Skeletal muscle tissue (tissue), 4 donors: ENCODE measurements around the gene SERPINB1. TPM values are rescaled to one million over a fixed set of nuclear protein-coding genes. Genes with fewer than 3 reads are reported as not detected.

Experiments used
- H3K27ac ChIP-seq: one replicate; pipeline ENCODE4 v1.7.0; 2013; ENCODE audit warnings: mild to moderate bottlenecking, low read depth, low read length, inconsistent platforms
- H3K27me3 ChIP-seq, 3 donors: one replicate each; pipeline ENCODE4 v1.7.0; 2013; ENCODE audit warnings: low read length in 3 of 3; ENCODE audit not compliant: control insufficient read depth in 3 of 3, insufficient read depth in 3 of 3
- H3K36me3 ChIP-seq, 3 donors: one replicate each; pipeline ENCODE4 v1.7.0; 2013; ENCODE audit warnings: low read length in 3 of 3; ENCODE audit not compliant: control insufficient read depth in 3 of 3, insufficient read depth in 3 of 3
- H3K4me1 ChIP-seq, 3 donors: one replicate each; pipeline ENCODE4 v1.7.0; 2013; ENCODE audit warnings: low read length in 3 of 3, mild to moderate bottlenecking in 3 of 3; ENCODE audit not compliant: control insufficient read depth in 3 of 3, insufficient read depth in 3 of 3
- H3K4me3 ChIP-seq, 3 donors: one replicate each; pipeline ENCODE4 v1.7.0; 2013; ENCODE audit warnings: low read length in 3 of 3
- H3K9ac ChIP-seq, 3 donors: one replicate each; pipeline ENCODE4 v1.7.0; 2013; ENCODE audit warnings: low read length in 3 of 3, mild to moderate bottlenecking in 3 of 3, moderate library complexity in 2 of 3, low read depth in 1 of 3
- H3K9me3 ChIP-seq, 3 donors: one replicate each; pipeline ENCODE4 v1.7.0; 2013; ENCODE audit warnings: low read length in 3 of 3; ENCODE audit not compliant: control insufficient read depth in 3 of 3
- total RNA-seq: library from RNA; depleted of rRNA; stranded (reverse); fragments of >200 nt; gene quantifications from one replicate; pipeline ENCODE4 v1.2.3, GENCODE V29; 2014
- donor health status: Osteomylitis.

The SERPINB1 gene
- total RNA-seq, 1 donor from 2014 or later: 11.5 TPM

GRCh38 chr6:2821554-2821953 lies 20.1 kb downstream of the SERPINB1 start:
- H3K9ac ChIP-seq: no peak overlapping the region
- peaks cover 7 to 21% (median 14%) of the 10 kb centered on the region in 3 donors for H3K4me1 ChIP-seq
- H3K9me3 ChIP-seq: no peaks in the 10 kb centered on the region
- H3K4me3 ChIP-seq: no peak overlapping the region
- H3K36me3 ChIP-seq: no peaks in the 10 kb centered on the region
- no peaks in the 10 kb centered on the region for H3K27me3 ChIP-seq
- H3K27ac ChIP-seq: no peak overlapping the region

- peaks cover 7 to 21% (median 14%) of the 10 kb centered on the region in 3 donors for H3K4me1 ChIP-seq
- no peak overlapping the region for H3K4me3 ChIP-seq
- no peak overlapping the region for H3K9ac ChIP-seq
- H3K9me3 ChIP-seq: peaks cover 0 to 3% (median 0%) of the 10 kb centered on the region in 3 donors
- no peaks in the 10 kb centered on the region for H3K27me3 ChIP-seq
- no peak overlapping the region for H3K27ac ChIP-seq
- no peaks in the 10 kb centered on the region for H3K36me3 ChIP-seq
These were observed 21.2 kb downstream of the SERPINB1 start for GRCh38 chr6:2820415-2820814.

- no peaks in the 10 kb centered on the region for H3K36me3 ChIP-seq
- no peaks in the 10 kb centered on the region for H3K27me3 ChIP-seq
- no peak overlapping the region for H3K4me3 ChIP-seq
- H3K4me1 ChIP-seq: peaks cover 7 to 21% (median 14%) of the 10 kb centered on the region in 3 donors
- peaks cover 0 to 3% (median 0%) of the 10 kb centered on the region in 3 donors for H3K9me3 ChIP-seq
- H3K27ac ChIP-seq: no peak overlapping the region
- no peak overlapping the region for H3K9ac ChIP-seq
These were observed 21.7 kb downstream of the SERPINB1 start for GRCh38 chr6:2819978-2820377.

- no peaks in the 10 kb centered on the region for H3K27me3 ChIP-seq
- H3K4me3 ChIP-seq: no peak overlapping the region
- H3K27ac ChIP-seq: peak overlapping the region; percentile 16
- no peaks in the 10 kb centered on the region for H3K36me3 ChIP-seq
- no peak overlapping the region for H3K9ac ChIP-seq
- peaks cover 0 to 3% (median 0%) of the 10 kb centered on the region in 3 donors for H3K9me3 ChIP-seq
- peaks cover 7 to 21% (median 14%) of the 10 kb centered on the region in 3 donors for H3K4me1 ChIP-seq
These were observed 22.5 kb downstream of the SERPINB1 start for GRCh38 chr6:2819115-2819514.

GRCh38 chr6:2818593-2818992 lies 23.1 kb downstream of the SERPINB1 start:
- H3K4me3 ChIP-seq: no peak overlapping the region
- H3K4me1 ChIP-seq: peaks cover 7 to 21% (median 12%) of the 10 kb centered on the region in 3 donors
- H3K27me3 ChIP-seq: no peaks in the 10 kb centered on the region
- peak overlapping the region; percentile 32 for H3K27ac ChIP-seq
- H3K36me3 ChIP-seq: no peaks in the 10 kb centered on the region
- H3K9ac ChIP-seq: no peak overlapping the region
- H3K9me3 ChIP-seq: peaks cover 0 to 3% (median 0%) of the 10 kb centered on the region in 3 donors

GRCh38 chr6:2817903-2818443 lies 23.7 kb downstream of the SERPINB1 start:
- H3K36me3 ChIP-seq: no peaks in the 10 kb centered on the region
- H3K9ac ChIP-seq: no peak overlapping the region
- peaks cover 0 to 3% (median 0%) of the 10 kb centered on the region in 3 donors for H3K9me3 ChIP-seq
- H3K27me3 ChIP-seq: no peaks in the 10 kb centered on the region
- H3K4me1 ChIP-seq: peaks cover 6 to 18% (median 7%) of the 10 kb centered on the region in 3 donors
- peak overlapping the region; percentile 32 for H3K27ac ChIP-seq
- no peak overlapping the region for H3K4me3 ChIP-seq

- Histone ChIP-seq H3K27me3 (no peaks in the 10 kb centered on the region), H3K9me3 (peaks cover 0 to 3% (median 0%) of the 10 kb centered on the region in 3 donors), H3K4me3 (no peak overlapping the region), H3K36me3 (no peaks in the 10 kb centered on the region), H3K9ac (no peak overlapping the region), H3K4me1 (peaks cover 6 to 17% (median 7%) of the 10 kb centered on the region in 3 donors), H3K27ac (no peak overlapping the region)
These were observed 25.5 kb downstream of the SERPINB1 start for GRCh38 chr6:2816158-2816557.

- Histone ChIP-seq H3K4me1 (peaks cover 0 to 2% (median under 1%) of the 10 kb centered on the region in 3 donors), H3K27ac (no peak overlapping the region)
These were observed 29.0 kb downstream of the SERPINB1 start for GRCh38 chr6:2812695-2813094.

GRCh38 chr6:2810092-2810671 lies 31.5 kb downstream of the SERPINB1 start:
- no peaks in the 10 kb centered on the region for H3K36me3 ChIP-seq
- no peaks in the 10 kb centered on the region for H3K27me3 ChIP-seq
- no peak overlapping the region for H3K4me3 ChIP-seq
- no peak overlapping the region for H3K27ac ChIP-seq
- no peaks in the 10 kb centered on the region for H3K9me3 ChIP-seq
- no peak overlapping the region for H3K9ac ChIP-seq
- peaks cover 3 to 6% (median 4%) of the 10 kb centered on the region in 3 donors for H3K4me1 ChIP-seq

More at GRCh38 chr6:2812695-2813094, 29.0 kb downstream of the SERPINB1 start:
- no peak overlapping the region for H3K9ac ChIP-seq
- H3K9me3 ChIP-seq: peaks cover 0 to 3% (median 0%) of the 10 kb centered on the region in 3 donors
- H3K27me3 ChIP-seq: no peaks in the 10 kb centered on the region
- no peak overlapping the region for H3K4me3 ChIP-seq
- no peaks in the 10 kb centered on the region for H3K36me3 ChIP-seq

GRCh38 chr6:2809015-2809414 lies 32.6 kb downstream of the SERPINB1 start:
- Histone ChIP-seq H3K4me3 (no peak overlapping the region), H3K27me3 (no peaks in the 10 kb centered on the region), H3K36me3 (peaks cover 0 to 3% (median 0%) of the 10 kb centered on the region in 3 donors), H3K9ac (no peak overlapping the region), H3K27ac (no peak overlapping the region), H3K9me3 (no peaks in the 10 kb centered on the region), H3K4me1 (peaks cover 4 to 6% (median 5%) of the 10 kb centered on the region in 3 donors)
